ENCODE data around the gene CENPO.

DNA sequence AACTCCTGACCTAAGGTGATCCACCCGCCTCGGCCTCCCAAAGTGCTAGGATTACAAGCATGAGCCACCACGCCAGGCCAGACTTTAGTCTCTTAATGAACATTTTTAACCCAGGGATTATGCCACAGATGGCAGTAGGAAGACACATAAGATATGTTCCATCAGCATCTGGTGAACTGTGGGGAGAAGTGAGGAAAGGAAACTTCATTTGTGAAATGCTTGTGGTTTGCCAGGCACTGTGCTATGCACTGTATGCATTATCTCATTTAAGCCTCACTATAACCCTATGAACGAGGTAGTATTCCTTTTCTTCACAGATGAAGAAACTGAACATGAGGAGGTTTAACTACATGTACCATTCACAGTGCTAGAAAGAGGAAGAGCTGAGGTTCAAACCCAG lies 29.4 kb upstream of the CENPO start:
- no peak for TF ChIP-seq EZH2 (IDR thresholded peaks at IDR 0.05; ENCODE audit: insufficient read depth, poor library complexity, severe bottlenecking)
- TF ChIP-seq EZH2phosphoT487 (IDR thresholded peaks at IDR 0.05; ENCODE audit: insufficient read depth, low read depth) = no peak

All from GM23248 (cell line).